Fibroblast of lung (primary cell): Measurements from ENCODE around the gene COL4A2. TPM values are rescaled to one million over a fixed set of nuclear protein-coding genes. Genes with fewer than 3 reads are reported as not detected.

Source experiments
- DNase-seq, 2 donors: peaks; one replicate each; pipeline versions ENCODE4 v3.0.0 to v3.0.0-alpha.2; 2010; ENCODE audit warnings: low read depth in 2 of 2
- H2AFZ ChIP-seq: 2 replicates; pipeline ENCODE4 v1.5.1; 2012; ENCODE audit warnings: low read length, control low read depth, inconsistent platforms
- H3K27ac ChIP-seq: 2 replicates; pipeline ENCODE4 v1.5.1; 2011; ENCODE audit warnings: low read length, control low read depth; ENCODE audit not compliant: insufficient read depth
- H3K27me3 ChIP-seq: 2 replicates; pipeline ENCODE4 v1.5.1; 2011; ENCODE audit warnings: mild to moderate bottlenecking, low read length; ENCODE audit not compliant: control insufficient read depth, insufficient read depth
- H3K36me3 ChIP-seq: 2 replicates; pipeline ENCODE4 v1.5.1; 2011; ENCODE audit warnings: low read length; ENCODE audit not compliant: control insufficient read depth, insufficient read depth
- H3K4me1 ChIP-seq: 2 replicates; pipeline ENCODE4 v1.5.1; 2011; ENCODE audit warnings: low read length; ENCODE audit not compliant: control insufficient read depth, insufficient read depth; ENCODE audit errors: extremely low read depth
- H3K4me2 ChIP-seq: 2 replicates; pipeline ENCODE4 v1.5.1; 2011; ENCODE audit warnings: low read length, control low read depth; ENCODE audit not compliant: insufficient read depth; ENCODE audit errors: extremely low read depth
- H3K4me3 ChIP-seq, 4 experiments: fragments of 200-600 bp in 1 of 4; sonication (generic) in 1 of 4; replicated peaks in 1 of 4; 2 replicates each; pipeline ENCODE4 v1.5.1; 2011 to 2016; ENCODE audit warnings: low read length in 4 of 4, low read depth in 3 of 4, mild to moderate bottlenecking in 3 of 4, control low read depth in 2 of 4, inconsistent platforms in 1 of 4, mixed read lengths in 1 of 4; ENCODE audit not compliant: insufficient read depth in 1 of 4; ENCODE audit errors: control extremely low read depth in 1 of 4
- H3K79me2 ChIP-seq: 2 replicates; pipeline ENCODE4 v1.5.1; 2012; ENCODE audit warnings: mild to moderate bottlenecking, low read length, inconsistent platforms; ENCODE audit not compliant: control insufficient read depth, insufficient read depth
- H3K9ac ChIP-seq: 2 replicates; pipeline ENCODE4 v1.5.1; 2011; ENCODE audit warnings: mild to moderate bottlenecking, low read length, control low read depth; ENCODE audit not compliant: insufficient read depth
- H3K9me3 ChIP-seq: 2 replicates; pipeline ENCODE4 v1.5.1; 2012; ENCODE audit warnings: low read depth, low read length; ENCODE audit not compliant: control insufficient read depth, insufficient read depth
- H4K20me1 ChIP-seq: 2 replicates; pipeline ENCODE4 v1.5.1; 2011; ENCODE audit warnings: low read length; ENCODE audit not compliant: control insufficient read depth, insufficient read depth; ENCODE audit errors: extremely low read depth
- CTCF ChIP-seq, 2 donors: IDR thresholded peaks in 1 of 2; conservative IDR thresholded peaks in 1 of 2; 1 replicate in 1 of 2; 2 replicates in 1 of 2; pipeline ENCODE4 v1.5.1; 2011 to 2012; ENCODE audit warnings: low read length in 2 of 2, control low read depth in 1 of 2, inconsistent platforms in 1 of 2, low read depth in 1 of 2, mild to moderate bottlenecking in 1 of 2
- EZH2 ChIP-seq: IDR thresholded peaks from 2 replicates; pipeline ENCODE4 v1.5.1; 2012; ENCODE audit warnings: low read length, control low read depth, mild to moderate bottlenecking; ENCODE audit errors: missing control alignments
- polyA plus RNA-seq, 2 donors: library from polyadenylated mRNA; depleted of rRNA in 1 of 2; stranded (reverse) in 1 of 2; unstranded in 1 of 2; fragments of >200 nt; gene quantifications; 2 replicates each; pipeline ENCODE4 v1.2.1, GENCODE V29; 2011 to 2012; ENCODE audit warnings: missing spikeins in 1 of 2
- total RNA-seq: library from RNA; depleted of rRNA; stranded (reverse); fragments of >200 nt; gene quantifications from 2 replicates; pipeline ENCODE4 v1.2.1, GENCODE V29; 2014

The COL4A2 gene
- total and polyA plus RNA-seq, 2 donors (not counting 1 experiment from before 2014, with no cell fraction given), result 93.1 to 463 TPM

GRCh38 chr13:110551284-110551683, 244.2 kb downstream of the COL4A2 start:
- no peak for DNase-seq
- no peak overlapping the region for H3K9ac ChIP-seq
- no peaks in the 10 kb centered on the region for H3K4me1 ChIP-seq
- TF ChIP-seq CTCF (conservative IDR thresholded peaks at IDR 0.05 in 1 of 2, IDR thresholded peaks at IDR 0.05 in 1 of 2; ENCODE audit: low read depth in 1 of 2, low read length in 2 of 2) (no peak), EZH2 (no peak)
- no peaks in the 10 kb centered on the region for H3K9me3 ChIP-seq
- no peaks in the 10 kb centered on the region for H4K20me1 ChIP-seq
- no peak overlapping the region for H2AFZ ChIP-seq
- H3K27ac ChIP-seq, result no peak overlapping the region
- H3K4me2 ChIP-seq, result peak overlapping the region; percentile 35
- H3K4me3 ChIP-seq, result no peak overlapping the region
- H3K36me3 ChIP-seq, result no peaks in the 10 kb centered on the region
- H3K27me3 ChIP-seq, result no peaks in the 10 kb centered on the region
- H3K79me2 ChIP-seq, result no peaks in the 10 kb centered on the region

- H3K79me2 ChIP-seq, result no peaks in the 10 kb centered on the region
- no peaks in the 10 kb centered on the region for H3K27me3 ChIP-seq
- no peaks in the 10 kb centered on the region for H3K9me3 ChIP-seq
- no peak overlapping the region for H2AFZ ChIP-seq
- no peak overlapping the region for H3K9ac ChIP-seq
- H3K4me1 ChIP-seq, result no peaks in the 10 kb centered on the region
- no peak for DNase-seq
- no peaks in the 10 kb centered on the region for H3K36me3 ChIP-seq
- H4K20me1 ChIP-seq, result no peaks in the 10 kb centered on the region
- H3K4me2 ChIP-seq, result no peak overlapping the region
- H3K27ac ChIP-seq, result no peak overlapping the region
- TF ChIP-seq EZH2, result no peak
- TF ChIP-seq CTCF (conservative IDR thresholded peaks at IDR 0.05 in 1 of 2, IDR thresholded peaks at IDR 0.05 in 1 of 2; ENCODE audit: low read depth in 1 of 2, low read length in 2 of 2), result no peak
- no peak overlapping the region for H3K4me3 ChIP-seq
Measured at GRCh38 chr13:110552767-110553166, 245.7 kb downstream of the COL4A2 start.

GRCh38 chr13:110553417-110553816, 246.3 kb downstream of the COL4A2 start:
- no peaks in the 10 kb centered on the region for H4K20me1 ChIP-seq
- no peak overlapping the region for H3K4me3 ChIP-seq
- DNase-seq, result no peak
- H3K9me3 ChIP-seq, result no peaks in the 10 kb centered on the region
- no peaks in the 10 kb centered on the region for H3K4me1 ChIP-seq
- H3K27me3 ChIP-seq, result no peaks in the 10 kb centered on the region
- no peak overlapping the region for H3K27ac ChIP-seq
- H3K79me2 ChIP-seq, result no peaks in the 10 kb centered on the region
- H3K36me3 ChIP-seq, result no peaks in the 10 kb centered on the region
- H3K4me2 ChIP-seq, result no peak overlapping the region
- H2AFZ ChIP-seq, result no peak overlapping the region
- TF ChIP-seq EZH2, result no peak
- no peak for TF ChIP-seq CTCF (conservative IDR thresholded peaks at IDR 0.05 in 1 of 2, IDR thresholded peaks at IDR 0.05 in 1 of 2; ENCODE audit: low read depth in 1 of 2, low read length in 2 of 2)
- H3K9ac ChIP-seq, result no peak overlapping the region
